ENCODE data around the gene TMEM221. TPM values are rescaled to one million over a fixed set of nuclear protein-coding genes. Genes with fewer than 3 reads are reported as not detected.
A peak's percentile ranks its signal among the peaks of the same experiment; 100 is the strongest.

Gene TMEM221
- total RNA-seq, 4 donors from 2014 or later = 2.2 to 16.5 (median 3.9) TPM; not detected in 1

DNA sequence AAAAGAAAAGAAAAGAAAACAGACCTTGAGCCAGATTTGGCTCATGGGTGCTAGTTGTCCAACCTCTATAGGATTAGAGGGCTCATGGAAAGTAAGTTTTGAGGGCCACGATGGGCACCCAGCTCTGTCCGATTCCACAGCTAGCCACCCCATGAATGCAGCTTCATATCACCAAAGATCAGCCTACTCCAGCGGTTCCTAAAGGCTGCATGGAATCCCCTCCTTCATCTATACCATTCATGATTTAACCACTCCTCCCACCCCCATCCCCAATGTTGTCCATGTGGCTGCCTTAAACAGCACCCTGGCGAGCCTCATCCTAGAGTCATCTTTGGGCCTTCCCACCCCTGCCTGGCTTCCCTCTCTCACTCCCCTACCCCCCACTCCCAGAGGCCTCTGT, 26.5 kb downstream of the TMEM221 start:
- Histone ChIP-seq H3K4me1 (no peaks in the 10 kb centered on the region), H3K27me3 (no peaks in the 10 kb centered on the region), H3K9me3 (no peaks in the 10 kb centered on the region), H3K36me3 (no peaks in the 10 kb centered on the region), H3K4me3 (no peak overlapping the region), H3K27ac (no peak overlapping the region)
- DNase-seq = no peak
- no peak for TF ChIP-seq CTCF (IDR thresholded peaks at IDR 0.05)
- TF ChIP-seq POLR2A (IDR thresholded peaks at IDR 0.05) = no peak
- intact Hi-C loops (cut with DNase I; ENCODE audit: low total_unique reads) = no loop called here

DNA sequence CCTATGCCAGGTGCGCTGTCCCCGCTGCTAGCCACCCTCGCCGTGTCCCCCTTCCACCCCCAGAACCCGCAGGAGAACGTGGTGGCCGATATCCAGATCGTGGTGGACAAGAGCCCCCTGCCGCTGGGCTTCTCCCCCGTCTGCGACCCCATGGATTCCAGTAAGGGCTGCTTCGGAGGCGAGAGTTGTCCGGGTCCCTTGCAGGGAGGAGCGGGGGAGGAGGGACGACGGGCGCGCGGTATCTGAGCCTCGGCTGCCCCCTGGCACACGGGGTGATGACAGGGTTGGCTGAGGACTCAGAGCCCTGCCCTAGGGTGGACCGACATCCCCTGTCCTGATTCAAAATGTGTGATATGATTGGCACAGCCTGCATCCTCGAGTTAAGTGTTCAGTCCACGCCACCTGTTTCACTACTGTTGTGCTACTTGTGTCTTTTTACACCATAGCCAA, 28.0 kb downstream of the TMEM221 start:
- Histone ChIP-seq H3K36me3 (no peaks in the 10 kb centered on the region), H3K27ac (peak overlapping the region; percentile 64 to 76), H3K9me3 (no peaks in the 10 kb centered on the region), H3K4me3 (peak overlapping the region; percentile 80 to 90), H3K27me3 (no peaks in the 10 kb centered on the region), H3K4me1 (no peaks in the 10 kb centered on the region)
- peak in 2 of 4 experiments; percentile 30 to 40 for TF ChIP-seq CTCF (IDR thresholded peaks at IDR 0.05)
- no peak for TF ChIP-seq POLR2A (IDR thresholded peaks at IDR 0.05)
- peak; percentile 52 to 53 for DNase-seq
- intact Hi-C loops (cut with DNase I; ENCODE audit: low total_unique reads) = no loop called here

DNA sequence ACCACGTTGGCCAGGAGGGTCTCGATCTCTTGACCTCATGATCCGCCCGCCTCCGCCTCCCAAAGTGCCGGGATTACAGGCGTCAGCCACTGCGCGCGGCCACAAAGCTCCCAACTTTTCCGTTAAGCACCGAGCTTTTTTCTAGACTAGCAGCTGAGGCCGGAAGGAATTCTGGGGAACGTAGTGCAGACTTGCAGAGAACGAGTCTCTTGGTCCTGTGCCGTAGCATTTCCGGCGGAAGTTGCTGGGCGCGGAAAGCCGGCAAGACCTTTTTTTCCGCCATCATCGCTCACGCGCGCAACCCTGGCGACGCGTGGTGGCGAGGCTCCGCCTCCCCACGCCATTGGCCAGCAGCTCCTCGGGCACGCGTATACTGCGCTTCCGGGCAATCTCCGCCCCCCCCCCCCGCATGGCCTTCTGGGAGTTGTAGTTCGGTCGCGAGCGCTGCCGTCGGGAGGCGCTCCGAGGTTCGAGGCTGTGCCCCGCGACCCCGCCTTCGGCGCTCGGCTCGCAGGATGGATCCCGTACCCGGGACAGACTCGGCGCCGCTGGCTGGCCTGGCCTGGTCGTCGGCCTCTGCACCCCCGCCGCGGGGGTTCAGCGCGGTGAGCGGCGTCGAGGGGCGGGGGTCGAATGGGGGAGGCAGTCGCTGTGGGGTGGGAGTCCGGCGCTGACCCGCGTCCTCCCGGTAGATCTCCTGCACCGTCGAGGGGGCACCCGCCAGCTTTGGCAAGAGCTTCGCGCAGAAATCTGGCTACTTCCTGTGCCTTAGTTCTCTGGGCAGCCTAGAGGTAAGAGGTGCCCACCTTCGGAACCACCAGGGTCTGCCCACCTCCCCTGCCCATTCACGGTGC, 28.6 kb downstream of the TMEM221 start, which contains the start of gene MVB12A:
TSS of gene MVB12A (plus strand) at position 427 of the 854 bp plus-strand sequence. CDS start at position 516, 89 bp downstream.
- H3K4me3 ChIP-seq = peak within 1 kb of the TSS; percentile 80 to 90

GRCh38 chr19:17419154-17419620, 29.3 kb downstream of the TMEM221 start:
- peak overlapping the region; percentile 42 to 80 for H3K4me3 ChIP-seq
- H3K36me3 ChIP-seq = no peaks in the 10 kb centered on the region
- no peaks in the 10 kb centered on the region for H3K4me1 ChIP-seq
- intact Hi-C loops (cut with DNase I; ENCODE audit: low total_unique reads) = no loop called here
- DNase-seq = no peak
- H3K27me3 ChIP-seq = no peaks in the 10 kb centered on the region
- TF ChIP-seq POLR2A (IDR thresholded peaks at IDR 0.05) = no peak
- TF ChIP-seq CTCF (IDR thresholded peaks at IDR 0.05) = no peak
- peak overlapping the region; percentile 79 to 88 for H3K27ac ChIP-seq
- H3K9me3 ChIP-seq = no peaks in the 10 kb centered on the region

More for the DNA sequence above, 28.6 kb downstream of the TMEM221 start, which contains the start of gene MVB12A:
- intact Hi-C loops (cut with DNase I; ENCODE audit: low total_unique reads) = no loop called here
- DNase-seq = peak; percentile 98
- no peaks in the 10 kb centered on the region for H3K27me3 ChIP-seq
- H3K9me3 ChIP-seq = no peaks in the 10 kb centered on the region
- H3K4me1 ChIP-seq = no peaks in the 10 kb centered on the region
- no peaks in the 10 kb centered on the region for H3K36me3 ChIP-seq
- H3K27ac ChIP-seq = peak within 1 kb of the TSS; percentile 79 to 88
- TF ChIP-seq POLR2A (IDR thresholded peaks at IDR 0.05) (peak; percentile 47 to 52), CTCF (IDR thresholded peaks at IDR 0.05) (no peak)

GRCh38 chr19:17418710-17419109, 29.8 kb downstream of the TMEM221 start:
- peak overlapping the region in 1 of 2 donors; percentile 42 for H3K4me3 ChIP-seq
- H3K9me3 ChIP-seq = no peaks in the 10 kb centered on the region
- no peak for DNase-seq
- H3K27me3 ChIP-seq = no peaks in the 10 kb centered on the region
- no peaks in the 10 kb centered on the region for H3K4me1 ChIP-seq
- peak overlapping the region; percentile 79 to 88 for H3K27ac ChIP-seq
- intact Hi-C loops (cut with DNase I; ENCODE audit: low total_unique reads) = no loop called here
- TF ChIP-seq POLR2A (IDR thresholded peaks at IDR 0.05) (no peak), CTCF (IDR thresholded peaks at IDR 0.05) (no peak)
- H3K36me3 ChIP-seq = no peaks in the 10 kb centered on the region

All from uterus (tissue), 4 donors.